Uterus (tissue), 2 donors: ENCODE data around the gene SYNGAP1.

Experiments used
- CTCF ChIP-seq, 4 experiments: fragments of 200-600 bp in 2 of 4; fragments of 450-650 bp in 2 of 4; sonication (generic) in 2 of 4; IDR thresholded peaks; one replicate each; pipeline ENCODE4 v1.5.1; 2016 to 2019; ENCODE audit warnings: antibody characterized with exemption in 4 of 4, mild to moderate bottlenecking in 2 of 4, moderate library complexity in 1 of 4
- POLR2A ChIP-seq, 2 donors: fragments of 450-650 bp; IDR thresholded peaks; one replicate each; pipeline ENCODE4 v1.6.1; 2016; ENCODE audit warnings: antibody characterized with exemption in 2 of 2, mild to moderate bottlenecking in 1 of 2, moderate library complexity in 1 of 2

GRCh38 chr6:33430334-33430733, 10.5 kb downstream of the SYNGAP1 start:
- no peak for TF ChIP-seq CTCF (IDR thresholded peaks at IDR 0.05)
- no peak for TF ChIP-seq POLR2A (IDR thresholded peaks at IDR 0.05)
